Upper lobe of right lung (tissue), 1 donor: ENCODE results near the gene VAMP4. TPM values are rescaled to one million over a fixed set of nuclear protein-coding genes. Genes with fewer than 3 reads are reported as not detected.
A peak's percentile ranks its signal among the peaks of the same experiment; 100 is the strongest.

Source experiments
- ATAC-seq: fragments of 200-7000 bp; cut with Tn5 transposase; one replicate; pipeline ENCODE4 v1.9.1; 2020; ENCODE audit warnings: mild to moderate bottlenecking, moderate library complexity
- DNase-seq: peaks from one replicate; pipeline ENCODE4 v3.0.0-alpha.2; 2020
- H3K27ac ChIP-seq: fragments of 200-600 bp; one replicate; pipeline ENCODE4 v1.8.0; 2022
- H3K27me3 ChIP-seq: fragments of 200-600 bp; one replicate; pipeline ENCODE4 v1.8.0; 2022; ENCODE audit warnings: mild to moderate bottlenecking
- H3K36me3 ChIP-seq: fragments of 200-600 bp; one replicate; pipeline ENCODE4 v1.8.0; 2022
- H3K4me1 ChIP-seq: fragments of 200-600 bp; one replicate; pipeline ENCODE4 v1.8.0; 2022
- H3K4me3 ChIP-seq: fragments of 200-600 bp; one replicate; pipeline ENCODE4 v1.8.0; 2022; ENCODE audit warnings: mild to moderate bottlenecking
- H3K9me3 ChIP-seq: fragments of 200-600 bp; one replicate; pipeline ENCODE4 v1.8.0; 2022
- intact Hi-C: fragments of 100-400 bp; cut with DNase I; formaldehyde crosslinking; loops from one replicate; pipeline ENCODE4 v1.11.0; 2022
- total RNA-seq: library from RNA; stranded (reverse); fragmentation: NEBNext Ultra II Directional; extraction: Animal tissue kit (Norgen Biotek cat#: 25700); gene quantifications from one replicate; pipeline ENCODE4 v1.2.1, GENCODE V29; 2021
- TF ChIP-seq, protein P1 (sequence below): fragments of 200-600 bp; IDR thresholded peaks from one replicate; pipeline ENCODE4 v1.8.0; 2022; ENCODE audit warnings: antibody characterized with exemption
- donor health status: DM: no; HTN: yes; CAD: no; lungs with severe emphysema.

Gene VAMP4
- total RNA-seq, 1 donor from 2014 or later: 19.2 TPM

DNA sequence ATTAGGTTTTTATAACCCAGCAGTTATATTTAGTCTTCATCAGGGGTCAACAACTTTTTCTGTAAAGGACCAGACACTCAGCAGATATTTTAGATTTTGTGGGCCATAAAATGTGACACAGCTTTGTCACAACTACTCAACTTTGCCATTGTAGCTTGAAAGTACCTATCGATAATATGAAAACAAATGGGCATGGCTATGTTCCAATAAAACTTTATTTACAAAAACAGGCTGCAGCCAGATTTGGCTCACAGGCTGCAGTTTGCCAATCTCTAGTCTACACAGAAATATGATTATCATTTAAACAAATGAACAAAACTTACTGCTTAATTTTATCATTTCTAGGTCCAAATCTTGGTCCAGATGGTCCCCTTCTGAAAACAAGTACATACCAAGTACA lies 23.0 kb downstream of the VAMP4 start:
- Histone ChIP-seq H3K4me1 (no peaks in the 10 kb centered on the region), H3K27me3 (no peaks in the 10 kb centered on the region), H3K9me3 (peaks cover 6% of the 10 kb centered on the region), H3K27ac (no peak overlapping the region), H3K36me3 (peaks cover 18% of the 10 kb centered on the region), H3K4me3 (no peak overlapping the region)
- intact Hi-C loops: no loop called here
- ATAC-seq (no peak), DNase-seq (no peak)
- TF ChIP-seq, protein P1, sequence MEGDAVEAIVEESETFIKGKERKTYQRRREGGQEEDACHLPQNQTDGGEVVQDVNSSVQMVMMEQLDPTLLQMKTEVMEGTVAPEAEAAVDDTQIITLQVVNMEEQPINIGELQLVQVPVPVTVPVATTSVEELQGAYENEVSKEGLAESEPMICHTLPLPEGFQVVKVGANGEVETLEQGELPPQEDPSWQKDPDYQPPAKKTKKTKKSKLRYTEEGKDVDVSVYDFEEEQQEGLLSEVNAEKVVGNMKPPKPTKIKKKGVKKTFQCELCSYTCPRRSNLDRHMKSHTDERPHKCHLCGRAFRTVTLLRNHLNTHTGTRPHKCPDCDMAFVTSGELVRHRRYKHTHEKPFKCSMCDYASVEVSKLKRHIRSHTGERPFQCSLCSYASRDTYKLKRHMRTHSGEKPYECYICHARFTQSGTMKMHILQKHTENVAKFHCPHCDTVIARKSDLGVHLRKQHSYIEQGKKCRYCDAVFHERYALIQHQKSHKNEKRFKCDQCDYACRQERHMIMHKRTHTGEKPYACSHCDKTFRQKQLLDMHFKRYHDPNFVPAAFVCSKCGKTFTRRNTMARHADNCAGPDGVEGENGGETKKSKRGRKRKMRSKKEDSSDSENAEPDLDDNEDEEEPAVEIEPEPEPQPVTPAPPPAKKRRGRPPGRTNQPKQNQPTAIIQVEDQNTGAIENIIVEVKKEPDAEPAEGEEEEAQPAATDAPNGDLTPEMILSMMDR: no peak

DNA sequence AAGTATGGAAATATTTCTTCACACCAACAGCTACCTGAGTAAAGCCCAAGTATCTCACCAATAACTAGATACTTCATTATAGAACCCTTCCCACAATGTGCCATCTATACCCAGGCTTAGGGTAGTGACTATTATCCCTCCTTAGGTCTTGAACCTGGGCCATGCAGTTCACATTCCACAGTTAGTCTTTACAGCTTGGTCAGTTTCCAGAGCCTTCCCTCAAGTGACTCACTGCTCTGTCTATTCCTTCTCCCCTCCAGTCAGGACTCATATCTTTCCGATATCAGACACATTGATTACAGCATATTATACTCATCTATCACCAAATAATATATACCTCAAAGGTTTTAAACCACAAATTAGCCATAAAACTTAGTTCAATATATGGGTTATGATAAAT lies 23.6 kb downstream of the VAMP4 start:
- Histone ChIP-seq H3K9me3 (peaks cover 6% of the 10 kb centered on the region), H3K27ac (no peak overlapping the region), H3K4me1 (no peaks in the 10 kb centered on the region), H3K4me3 (no peak overlapping the region), H3K27me3 (no peaks in the 10 kb centered on the region), H3K36me3 (peaks cover 21% of the 10 kb centered on the region)
- no peak for DNase-seq
- intact Hi-C loops: no loop called here
- TF ChIP-seq, protein P1: no peak
- ATAC-seq: no peak

DNA sequence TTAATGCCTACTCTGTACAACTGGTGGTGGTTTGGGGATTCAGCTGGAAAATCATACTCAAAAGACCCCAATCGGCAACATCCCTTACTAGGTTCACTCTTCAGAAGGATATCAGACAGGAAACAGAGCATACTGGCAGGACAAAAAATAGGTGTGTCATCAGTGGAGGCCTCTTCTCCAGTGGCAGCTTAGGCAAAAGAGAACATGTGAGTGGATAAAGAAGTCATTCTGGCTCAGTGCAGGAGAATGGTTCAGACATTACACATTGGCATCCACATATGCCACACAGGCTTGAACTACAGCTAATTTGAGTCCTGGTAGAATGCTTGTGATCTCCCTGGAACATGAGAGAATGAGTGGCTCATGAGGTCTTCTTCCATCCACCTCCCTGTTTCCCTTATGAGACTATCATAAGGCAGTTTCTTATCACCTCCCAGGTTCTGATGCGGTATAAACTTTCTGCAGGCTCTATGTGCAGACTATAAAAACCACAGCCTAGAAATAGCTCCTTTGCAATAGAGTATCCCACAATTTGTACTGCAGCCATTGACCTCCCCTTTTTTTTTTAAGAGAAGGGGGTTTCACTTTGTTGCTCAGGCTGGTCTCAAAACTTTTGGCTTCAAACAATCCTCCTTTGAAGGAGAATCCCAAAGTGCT lies 24.7 kb downstream of the VAMP4 start:
- Histone ChIP-seq H3K27ac (peak overlapping the region; percentile 25), H3K27me3 (no peaks in the 10 kb centered on the region), H3K36me3 (peaks cover 21% of the 10 kb centered on the region), H3K9me3 (no peaks in the 10 kb centered on the region), H3K4me1 (no peaks in the 10 kb centered on the region), H3K4me3 (no peak overlapping the region)
- ATAC-seq (no peak), DNase-seq (no peak)
- intact Hi-C loops: no loop called here
- TF ChIP-seq, protein P1: no peak

DNA sequence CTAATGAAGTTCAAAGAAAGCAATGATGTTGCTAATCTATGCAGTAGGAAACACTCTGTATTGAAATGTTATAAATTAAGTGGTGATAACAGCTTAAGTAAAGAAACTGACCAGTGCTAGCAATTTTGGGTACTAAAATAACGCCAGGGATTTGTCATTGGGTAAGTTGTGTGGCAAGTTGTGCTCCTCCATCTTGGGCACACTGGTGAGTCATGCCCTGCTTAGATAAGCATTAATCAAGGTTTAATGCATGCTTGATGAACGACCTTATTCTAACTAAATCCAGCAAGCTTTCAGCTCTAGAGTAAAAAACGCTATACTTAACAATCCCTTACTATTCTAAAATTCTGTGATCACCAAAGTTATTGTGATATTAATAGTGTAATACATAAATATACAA lies 25.2 kb downstream of the VAMP4 start:
- peaks cover 21% of the 10 kb centered on the region for H3K36me3 ChIP-seq
- ATAC-seq: no peak
- TF ChIP-seq, protein P1: no peak
- H3K4me1 ChIP-seq: no peaks in the 10 kb centered on the region
- no peaks in the 10 kb centered on the region for H3K27me3 ChIP-seq
- no peak for DNase-seq
- no peaks in the 10 kb centered on the region for H3K9me3 ChIP-seq
- intact Hi-C loops: no loop called here
- H3K27ac ChIP-seq: peak overlapping the region; percentile 25
- H3K4me3 ChIP-seq: no peak overlapping the region

DNA sequence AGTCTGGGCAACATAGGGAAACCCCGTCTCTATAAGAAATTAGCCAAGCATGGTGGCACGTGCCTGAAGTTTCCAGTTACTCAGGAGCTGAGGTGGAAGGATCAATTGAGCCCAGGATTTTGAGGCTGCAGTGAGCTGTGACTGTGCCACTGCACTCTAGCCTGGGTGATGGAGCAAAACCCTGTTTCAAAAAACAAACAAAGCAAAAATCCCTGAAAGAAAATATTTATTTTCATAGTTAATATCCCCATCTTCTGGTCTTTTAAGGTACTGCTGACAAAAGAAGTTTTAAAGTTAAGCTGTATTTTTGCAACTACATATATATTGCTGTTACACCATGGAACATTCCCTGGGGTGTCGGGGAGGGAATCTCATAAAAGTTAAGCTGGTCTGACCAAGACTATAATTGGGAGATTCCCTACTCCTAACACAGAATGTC lies 26.0 kb downstream of the VAMP4 start:
- intact Hi-C loops: no loop called here
- H3K36me3 ChIP-seq: peaks cover 21% of the 10 kb centered on the region
- H3K4me3 ChIP-seq: no peak overlapping the region
- TF ChIP-seq, protein P1: peak; percentile 42
- DNase-seq (no peak), ATAC-seq (no peak)
- no peaks in the 10 kb centered on the region for H3K27me3 ChIP-seq
- no peaks in the 10 kb centered on the region for H3K4me1 ChIP-seq
- H3K9me3 ChIP-seq: no peaks in the 10 kb centered on the region
- H3K27ac ChIP-seq: no peak overlapping the region

DNA sequence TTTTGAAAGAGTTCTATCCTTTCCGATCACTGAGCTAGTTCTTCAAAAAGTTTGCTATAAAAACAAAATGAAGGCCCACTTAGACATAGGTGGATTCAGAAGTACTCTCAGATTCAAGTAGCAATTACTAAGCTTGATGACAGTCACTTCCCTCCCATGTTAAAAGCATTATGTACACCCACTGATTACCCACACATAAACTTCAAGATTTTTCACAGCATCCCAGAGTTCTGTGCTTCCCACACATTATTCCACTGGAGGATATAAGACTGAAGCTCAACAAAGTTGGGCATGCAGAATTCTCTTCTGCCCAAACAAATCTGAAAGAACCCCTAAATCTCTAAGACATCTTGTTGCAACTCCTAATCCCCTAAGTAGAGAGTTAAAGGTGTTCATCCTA lies 29.5 kb downstream of the VAMP4 start:
- H3K9me3 ChIP-seq: no peaks in the 10 kb centered on the region
- H3K4me1 ChIP-seq: no peaks in the 10 kb centered on the region
- ATAC-seq (no peak), DNase-seq (no peak)
- no peak overlapping the region for H3K27ac ChIP-seq
- peaks cover 49% of the 10 kb centered on the region for H3K36me3 ChIP-seq
- TF ChIP-seq, protein P1: no peak
- intact Hi-C loops: no loop called here
- H3K4me3 ChIP-seq: no peak overlapping the region
- no peaks in the 10 kb centered on the region for H3K27me3 ChIP-seq
